ENCODE measurements around the gene YIPF3.

Gene YIPF3

GRCh38 chr6:43497129-43497396, 19.7 kb downstream of the YIPF3 start:
- in situ Hi-C loops (cut with MboI; ENCODE audit: low pct_unique_long_range_greater_than_20kb, low sequenced_read_pairs, unreplicated experiment): no loop called here
- no peak for DNase-seq (ENCODE audit: low spot score)
- TF ChIP-seq CTCF (IDR thresholded peaks at IDR 0.05; ENCODE audit: extremely low read depth, insufficient read depth, missing control alignments): no peak

- DNase-seq (ENCODE audit: low spot score): peak; percentile 53
- in situ Hi-C loops (cut with MboI; ENCODE audit: low pct_unique_long_range_greater_than_20kb, low sequenced_read_pairs, unreplicated experiment): no loop called here
- TF ChIP-seq CTCF (IDR thresholded peaks at IDR 0.05; ENCODE audit: extremely low read depth, insufficient read depth, missing control alignments): peak; percentile 64
These were observed 20.2 kb downstream of the YIPF3 start for GRCh38 chr6:43496370-43497128.

DNA sequence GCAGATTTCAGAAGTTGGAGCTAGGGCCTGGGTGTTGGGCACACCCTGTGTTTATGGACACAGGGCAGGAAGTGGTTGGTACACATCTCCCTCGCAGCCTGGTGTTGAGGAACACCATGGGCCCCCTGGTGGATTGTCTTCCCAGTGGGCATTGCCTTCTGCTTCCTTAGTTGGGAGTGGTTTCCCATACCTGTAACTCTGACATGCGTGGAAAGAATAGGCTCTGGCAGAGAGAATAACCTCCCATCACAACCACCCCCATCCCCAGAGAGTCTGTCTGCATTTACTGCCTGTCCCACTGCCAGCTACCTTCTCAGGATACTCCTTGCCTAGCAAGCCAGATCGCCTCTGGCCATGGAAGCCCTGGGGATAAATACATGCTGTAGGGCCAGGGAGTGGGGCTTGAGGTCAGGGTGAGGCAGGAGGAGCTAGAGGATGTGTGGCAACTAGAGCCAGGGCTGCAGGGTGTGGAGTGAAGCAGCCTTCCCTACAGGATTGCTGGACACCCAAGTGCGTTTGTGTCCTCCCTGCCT, 21.3 kb downstream of the YIPF3 start:
- DNase-seq (ENCODE audit: low spot score): no peak
- in situ Hi-C loops (cut with MboI; ENCODE audit: low pct_unique_long_range_greater_than_20kb, low sequenced_read_pairs, unreplicated experiment): no loop called here
- TF ChIP-seq CTCF (IDR thresholded peaks at IDR 0.05; ENCODE audit: extremely low read depth, insufficient read depth, missing control alignments): peak; percentile 4

DNA sequence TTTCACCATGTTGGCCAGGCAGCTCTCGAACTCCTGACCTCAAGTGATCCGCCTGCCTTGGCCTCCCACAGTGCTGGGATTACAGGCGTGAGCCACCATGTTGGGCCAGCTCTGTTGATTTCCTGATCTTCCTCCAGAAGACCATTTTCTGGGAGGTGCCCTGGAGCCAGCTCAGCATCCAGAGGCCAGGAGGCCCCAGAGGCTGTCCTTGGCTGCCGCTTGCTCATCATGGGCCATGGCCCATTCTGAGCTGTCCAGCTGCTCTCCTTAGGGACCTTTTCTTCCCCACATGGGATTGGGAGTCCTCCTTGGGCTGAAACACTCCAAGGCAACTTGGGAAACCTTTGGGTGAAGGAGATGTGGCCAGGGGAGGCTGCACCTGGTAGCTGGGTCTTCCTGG, 22.0 kb downstream of the YIPF3 start:
- in situ Hi-C loops (cut with MboI; ENCODE audit: low pct_unique_long_range_greater_than_20kb, low sequenced_read_pairs, unreplicated experiment): no loop called here
- no peak for DNase-seq (ENCODE audit: low spot score)
- no peak for TF ChIP-seq CTCF (IDR thresholded peaks at IDR 0.05; ENCODE audit: extremely low read depth, insufficient read depth, missing control alignments)

GRCh38 chr6:43494321-43494720, 22.4 kb downstream of the YIPF3 start:
- TF ChIP-seq CTCF (IDR thresholded peaks at IDR 0.05; ENCODE audit: extremely low read depth, insufficient read depth, missing control alignments): no peak
- in situ Hi-C loops (cut with MboI; ENCODE audit: low pct_unique_long_range_greater_than_20kb, low sequenced_read_pairs, unreplicated experiment): no loop called here
- no peak for DNase-seq (ENCODE audit: low spot score)

DNA sequence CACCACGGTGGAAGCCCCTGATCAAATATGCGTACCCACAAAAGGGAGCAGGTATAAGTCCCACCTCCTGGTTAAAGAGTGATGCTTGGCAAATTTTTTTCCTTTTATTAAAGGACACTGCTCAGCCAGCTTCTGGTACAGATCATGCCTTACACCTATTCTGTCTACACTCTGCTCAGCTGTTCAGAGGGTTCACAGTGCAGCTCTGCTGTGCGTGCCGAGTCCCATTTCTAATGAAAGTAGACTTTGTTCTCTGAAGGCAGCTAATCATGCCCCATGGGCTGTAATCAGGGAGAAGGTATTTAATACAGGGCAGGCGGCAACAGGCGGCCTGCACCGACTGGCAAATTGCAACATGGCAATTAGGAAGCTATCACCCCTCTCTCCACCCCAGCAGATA, 22.9 kb downstream of the YIPF3 start:
- in situ Hi-C loops (cut with MboI; ENCODE audit: low pct_unique_long_range_greater_than_20kb, low sequenced_read_pairs, unreplicated experiment): no loop called here
- DNase-seq (ENCODE audit: low spot score): no peak
- TF ChIP-seq CTCF (IDR thresholded peaks at IDR 0.05; ENCODE audit: extremely low read depth, insufficient read depth, missing control alignments): no peak
